Activated CD8-positive, alpha-beta memory T cell treated with anti-CD3 and anti-CD28 coated beads, Interleukin-2, amount 10 ng/mL, durations not matched to agents 7 days and 5 days (primary cell): Measurements from ENCODE around the gene MPZL2. TPM values are rescaled to one million over a fixed set of nuclear protein-coding genes. Genes with fewer than 3 reads are reported as not detected.

Source experiments
- ATAC-seq: fragments of 150-1000 bp; cut with Tn5 transposase; one replicate; pipeline ENCODE4 v1.10.0; 2021; ENCODE audit warnings: moderate library complexity
- CTCF ChIA-PET: fragments of 350-600 bp; sonication (Branson Sonifier 250); formaldehyde crosslinking; loops from one replicate; lab custom pipeline; 2021; ENCODE audit warnings: antibody characterized with exemption; lab: Charles Lee
- DNase-seq: peaks from one replicate; pipeline ENCODE4 v3.0.0-alpha.2; 2020
- H3K27ac Mint-ChIP-seq: one replicate; pipeline ENCODE4 v1.8.0; 2021; ENCODE audit warnings: mild to moderate bottlenecking, mixed read lengths
- H3K27me3 Mint-ChIP-seq: one replicate; pipeline ENCODE4 v1.8.0; 2021; ENCODE audit warnings: mixed read lengths
- H3K36me3 Mint-ChIP-seq: one replicate; pipeline ENCODE4 v1.8.0; 2021; ENCODE audit warnings: mild to moderate bottlenecking, mixed read lengths
- H3K4me1 Mint-ChIP-seq: one replicate; pipeline ENCODE4 v1.8.0; 2021; ENCODE audit warnings: mixed read lengths
- H3K4me3 Mint-ChIP-seq: one replicate; pipeline ENCODE4 v1.8.0; 2021; ENCODE audit warnings: mild to moderate bottlenecking, moderate library complexity, mixed read lengths
- H3K9me3 Mint-ChIP-seq: one replicate; pipeline ENCODE4 v1.8.0; 2022; ENCODE audit warnings: low read depth, mixed read lengths
- total RNA-seq, 2 experiments: library from RNA; stranded (reverse); gene quantifications; one replicate each; pipeline ENCODE4 v1.2.3, GENCODE V29; 2021

MPZL2 gene
- total RNA-seq, 2 experiments from 2014 or later = 3.0 to 3.2 TPM

- no peaks in the 10 kb centered on the region for H3K27me3 Mint-ChIP-seq
Observed at GRCh38 chr11:118281284-118281683, 17.2 kb upstream of the MPZL2 start.

GRCh38 chr11:118277312-118277711 lies 13.2 kb upstream of the MPZL2 start:
- Mint-ChIP-seq H3K27me3 (no peaks in the 10 kb centered on the region), H3K9me3 (no peaks in the 10 kb centered on the region), H3K27ac (no peak overlapping the region), H3K36me3 (peaks cover 1% of the 10 kb centered on the region), H3K4me3 (no peak overlapping the region), H3K4me1 (peaks cover 36% of the 10 kb centered on the region)
- CTCF ChIA-PET = interaction anchor here (0.7 to 2.4 kb wide), 12 partner anchors 13 to 133 kb away, joined by 3 to 11 read pairs (median 4); partner anchors contain the start of gene MPZL2
- ATAC-seq (peak; percentile 69), DNase-seq (peak; percentile 55)

More at GRCh38 chr11:118281284-118281683, 17.2 kb upstream of the MPZL2 start:
- Mint-ChIP-seq H3K9me3 (no peaks in the 10 kb centered on the region), H3K27ac (peak overlapping the region; percentile 9), H3K4me3 (no peak overlapping the region), H3K36me3 (peaks cover 3% of the 10 kb centered on the region), H3K4me1 (peaks cover 36% of the 10 kb centered on the region)
- DNase-seq (no peak), ATAC-seq (peak; percentile 25)
- CTCF ChIA-PET = interaction anchor here (1.3 to 6.8 kb wide), 3 partner anchors 14 to 474 kb away, joined by 3 to 36 read pairs (median 16); no protein-coding TSS in a partner anchor

- Mint-ChIP-seq H3K36me3 (peaks cover 1% of the 10 kb centered on the region), H3K27ac (no peak overlapping the region), H3K9me3 (no peaks in the 10 kb centered on the region), H3K27me3 (no peaks in the 10 kb centered on the region), H3K4me3 (no peak overlapping the region), H3K4me1 (peaks cover 30% of the 10 kb centered on the region)
- ATAC-seq = no peak
- no peak for DNase-seq
- CTCF ChIA-PET = interaction anchor here (0.7 to 2.4 kb wide), 10 partner anchors 12 to 132 kb away, joined by 3 to 12 read pairs (median 5); partner anchors contain the start of gene MPZL2
Observed at GRCh38 chr11:118276422-118276821, 12.3 kb upstream of the MPZL2 start.

GRCh38 chr11:118275176-118275575 lies 11.1 kb upstream of the MPZL2 start:
- H3K4me3 Mint-ChIP-seq = no peak overlapping the region
- CTCF ChIA-PET = interaction anchor here (0.6 to 2.0 kb wide), 8 partner anchors 13 to 81 kb away, joined by 3 to 12 read pairs (median 4); no protein-coding TSS in a partner anchor
- peaks cover 25% of the 10 kb centered on the region for H3K4me1 Mint-ChIP-seq
- no peaks in the 10 kb centered on the region for H3K36me3 Mint-ChIP-seq
- H3K27me3 Mint-ChIP-seq = no peaks in the 10 kb centered on the region
- no peak for DNase-seq
- no peaks in the 10 kb centered on the region for H3K9me3 Mint-ChIP-seq
- no peak overlapping the region for H3K27ac Mint-ChIP-seq
- ATAC-seq = no peak

- H3K27ac Mint-ChIP-seq = no peak overlapping the region
Observed at GRCh38 chr11:118274186-118274585, 10.1 kb upstream of the MPZL2 start.

GRCh38 chr11:118272001-118272400 lies 7.9 kb upstream of the MPZL2 start:
- Mint-ChIP-seq H3K9me3 (no peaks in the 10 kb centered on the region), H3K27me3 (peaks cover 3% of the 10 kb centered on the region), H3K27ac (no peak overlapping the region), H3K4me3 (no peak overlapping the region), H3K36me3 (no peaks in the 10 kb centered on the region), H3K4me1 (peaks cover 17% of the 10 kb centered on the region)
- ATAC-seq (no peak), DNase-seq (no peak)
- CTCF ChIA-PET = no interaction called here

More at GRCh38 chr11:118274186-118274585, 10.1 kb upstream of the MPZL2 start:
- ATAC-seq = no peak
- DNase-seq = no peak
- CTCF ChIA-PET = interaction anchor here (1.3 to 1.8 kb wide), 2 partner anchors 10 to 103 kb away, joined by 4 to 5 read pairs; partner anchors contain the start of gene MPZL2
- Mint-ChIP-seq H3K27me3 (peaks cover 3% of the 10 kb centered on the region), H3K4me3 (no peak overlapping the region), H3K9me3 (no peaks in the 10 kb centered on the region), H3K36me3 (no peaks in the 10 kb centered on the region), H3K4me1 (peaks cover 23% of the 10 kb centered on the region)

GRCh38 chr11:118267486-118267885 lies 3.4 kb upstream of the MPZL2 start:
- H3K27ac Mint-ChIP-seq = no peak overlapping the region
- peaks cover 18% of the 10 kb centered on the region for H3K27me3 Mint-ChIP-seq
- DNase-seq (no peak), ATAC-seq (no peak)
- no peaks in the 10 kb centered on the region for H3K9me3 Mint-ChIP-seq
- no peaks in the 10 kb centered on the region for H3K36me3 Mint-ChIP-seq
- CTCF ChIA-PET = interaction anchor here (0.8 to 3.5 kb wide), 4 partner anchors 28 to 96 kb away, joined by 3 to 21 read pairs (median 5); no protein-coding TSS in a partner anchor
- H3K4me1 Mint-ChIP-seq = peaks cover 22% of the 10 kb centered on the region
- no peak overlapping the region for H3K4me3 Mint-ChIP-seq

- Mint-ChIP-seq H3K27me3 (peaks cover 18% of the 10 kb centered on the region), H3K9me3 (no peaks in the 10 kb centered on the region), H3K27ac (no peak overlapping the region), H3K36me3 (no peaks in the 10 kb centered on the region), H3K4me3 (no peak overlapping the region), H3K4me1 (peaks cover 35% of the 10 kb centered on the region)
- ATAC-seq (no peak), DNase-seq (no peak)
- CTCF ChIA-PET = interaction anchor here (1.0 to 3.5 kb wide), 4 partner anchors 30 to 94 kb away, joined by 3 to 21 read pairs (median 7); no protein-coding TSS in a partner anchor
Observed at GRCh38 chr11:118265954-118266353, 1.9 kb upstream of the MPZL2 start.

GRCh38 chr11:118264569-118265465 lies 720 bp upstream of the MPZL2 start:
- Mint-ChIP-seq H3K27ac (no peak overlapping the region), H3K4me1 (peaks cover 44% of the 10 kb centered on the region), H3K36me3 (no peaks in the 10 kb centered on the region), H3K4me3 (peak overlapping the region; percentile 69), H3K27me3 (peaks cover 18% of the 10 kb centered on the region), H3K9me3 (no peaks in the 10 kb centered on the region)
- no peak for ATAC-seq
- DNase-seq = no peak
- CTCF ChIA-PET = interaction anchor here (0.7 to 3.5 kb wide), 10 partner anchors 9 to 93 kb away, joined by 3 to 21 read pairs (median 4); no protein-coding TSS in a partner anchor

- CTCF ChIA-PET = interaction anchor here (0.6 to 6.2 kb wide), 6 partner anchors 16 to 748 kb away, joined by 3 to 59 read pairs (median 4); no protein-coding TSS in a partner anchor
- peaks cover 16% of the 10 kb centered on the region for H3K27me3 Mint-ChIP-seq
- H3K9me3 Mint-ChIP-seq = no peaks in the 10 kb centered on the region
- H3K4me3 Mint-ChIP-seq = peak overlapping the region; percentile 69
- no peak for DNase-seq
- ATAC-seq = no peak
- peaks cover 46% of the 10 kb centered on the region for H3K4me1 Mint-ChIP-seq
- no peak overlapping the region for H3K27ac Mint-ChIP-seq
- peaks cover 5% of the 10 kb centered on the region for H3K36me3 Mint-ChIP-seq
Observed at GRCh38 chr11:118263112-118263511, 985 bp downstream of the MPZL2 start.

GRCh38 chr11:118260353-118260752 lies 3.7 kb downstream of the MPZL2 start:
- Mint-ChIP-seq H3K4me3 (no peak overlapping the region), H3K27ac (no peak overlapping the region), H3K27me3 (peaks cover 12% of the 10 kb centered on the region), H3K36me3 (peaks cover 5% of the 10 kb centered on the region), H3K4me1 (peaks cover 45% of the 10 kb centered on the region), H3K9me3 (no peaks in the 10 kb centered on the region)
- DNase-seq = no peak
- CTCF ChIA-PET = interaction anchor here (0.7 to 6.2 kb wide), 10 partner anchors 9 to 93 kb away, joined by 3 to 59 read pairs (median 5); partner anchors contain the start of gene MPZL3
- no peak for ATAC-seq

GRCh38 chr11:118259138-118259537 lies 5.0 kb downstream of the MPZL2 start:
- Mint-ChIP-seq H3K4me3 (no peak overlapping the region), H3K36me3 (peaks cover 7% of the 10 kb centered on the region)

GRCh38 chr11:118258410-118258809 lies 5.7 kb downstream of the MPZL2 start:
- CTCF ChIA-PET = interaction anchor here (1.6 to 6.2 kb wide), 5 partner anchors 18 to 60 kb away, joined by 6 to 59 read pairs (median 12); no protein-coding TSS in a partner anchor
- Mint-ChIP-seq H3K9me3 (no peaks in the 10 kb centered on the region), H3K27ac (no peak overlapping the region), H3K27me3 (no peaks in the 10 kb centered on the region), H3K4me1 (peaks cover 38% of the 10 kb centered on the region), H3K36me3 (peaks cover 7% of the 10 kb centered on the region), H3K4me3 (no peak overlapping the region)
- ATAC-seq (no peak), DNase-seq (no peak)

More at GRCh38 chr11:118259138-118259537, 5.0 kb downstream of the MPZL2 start:
- CTCF ChIA-PET = interaction anchor here (0.5 to 6.2 kb wide), 12 partner anchors 17 to 274 kb away, joined by 3 to 59 read pairs (median 4); no protein-coding TSS in a partner anchor
- H3K9me3 Mint-ChIP-seq = no peaks in the 10 kb centered on the region
- no peak overlapping the region for H3K27ac Mint-ChIP-seq
- H3K4me1 Mint-ChIP-seq = peaks cover 45% of the 10 kb centered on the region
- peaks cover under 1% of the 10 kb centered on the region for H3K27me3 Mint-ChIP-seq
- no peak for DNase-seq
- no peak for ATAC-seq
